Stimulated activated CD4-positive, alpha-beta T cell treated with anti-CD3 and anti-CD28 coated beads, Interleukin-4, amount 100 ng/mL, for 1 hour (primary cell): Measurements from ENCODE around the gene USF2.

Source experiments
- DNase-seq: peaks from one replicate; pipeline ENCODE4 v3.0.0-alpha.2; 2020

The USF2 gene

GRCh38 chr19:35303357-35303915 lies 34.7 kb downstream of the USF2 start:
- DNase-seq: no peak

GRCh38 chr19:35304036-35304435 lies 35.3 kb downstream of the USF2 start:
- DNase-seq: no peak

DNA sequence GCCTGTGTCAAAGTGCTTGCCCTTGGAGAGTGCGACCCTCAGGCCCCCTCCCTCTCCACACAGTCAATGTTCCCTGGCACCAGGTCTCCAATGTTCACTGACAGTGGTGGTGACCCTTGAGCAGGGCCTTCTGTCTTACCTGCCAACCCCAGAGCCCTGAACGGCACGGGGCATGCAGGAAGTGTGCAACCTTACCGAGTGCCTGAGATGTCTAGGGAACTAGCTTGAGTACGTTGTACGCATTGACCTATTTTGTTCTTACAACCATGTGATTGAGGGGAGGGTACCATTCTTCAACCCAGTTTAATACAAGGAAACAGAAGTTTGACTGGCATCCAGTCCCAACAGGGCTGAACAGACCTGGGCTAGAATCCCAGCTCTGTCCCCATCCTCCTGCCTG lies 36.4 kb downstream of the USF2 start:
- no peak for DNase-seq

- DNase-seq: no peak
These were observed 37.9 kb downstream of the USF2 start for GRCh38 chr19:35306473-35307246.

GRCh38 chr19:35307931-35308330 lies 39.2 kb downstream of the USF2 start:
- no peak for DNase-seq

DNA sequence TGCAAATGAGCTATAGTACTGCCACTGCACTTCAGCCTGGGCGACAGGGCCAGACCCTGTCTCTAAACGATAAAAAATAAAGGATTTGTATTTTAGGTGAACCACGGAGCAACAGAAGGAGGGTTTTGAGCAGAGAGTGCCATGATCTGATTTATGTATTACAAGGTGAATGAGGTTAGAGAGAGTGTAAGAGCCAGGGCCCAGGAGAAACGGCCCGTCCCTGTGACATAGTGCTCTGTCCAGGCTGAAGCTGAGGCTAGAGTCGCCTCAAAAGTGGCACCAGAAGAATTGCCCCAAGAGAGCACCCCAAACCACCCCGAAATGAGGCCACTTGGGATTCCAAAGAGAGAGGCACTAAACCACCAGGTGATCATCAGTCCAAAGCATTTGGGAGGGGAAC lies 40.1 kb downstream of the USF2 start:
- no peak for DNase-seq

- DNase-seq: no peak
These were observed 40.9 kb downstream of the USF2 start for GRCh38 chr19:35309481-35310279.

- no peak for DNase-seq
These were observed 41.6 kb downstream of the USF2 start for GRCh38 chr19:35310331-35310730.

DNA sequence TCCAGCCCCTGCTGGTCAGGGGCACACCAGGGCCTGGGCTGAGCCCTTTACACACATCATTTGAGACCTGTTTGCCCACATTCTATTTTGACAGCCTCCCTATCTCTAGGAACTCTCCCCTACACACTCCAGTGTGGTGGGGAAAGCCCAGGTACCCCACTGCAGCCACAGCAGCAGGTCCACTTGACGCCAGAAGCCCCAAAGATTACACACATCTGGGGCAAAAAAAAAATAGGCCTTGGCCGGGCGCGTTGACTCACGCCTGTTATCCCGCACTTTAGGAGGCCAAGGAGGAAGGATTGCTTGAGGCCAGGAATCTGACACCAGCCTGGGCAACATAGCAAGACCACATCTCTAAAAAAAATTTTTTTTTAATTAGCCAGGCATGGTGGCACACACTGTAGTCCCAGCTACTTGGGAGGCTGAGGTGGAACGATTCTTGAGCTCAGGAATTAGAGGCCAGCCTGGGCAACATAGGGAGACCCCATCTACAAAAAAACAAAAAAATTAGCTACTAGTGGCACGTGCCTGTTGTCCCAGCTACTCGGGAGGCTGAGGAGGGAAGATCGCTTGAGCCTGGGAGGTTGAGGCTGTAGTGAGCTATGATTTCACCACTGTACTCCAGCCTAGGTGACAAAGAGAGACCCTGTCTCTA lies 42.2 kb downstream of the USF2 start:
- DNase-seq: no peak

GRCh38 chr19:35311901-35312665 lies 43.3 kb downstream of the USF2 start:
- no peak for DNase-seq

- DNase-seq: no peak
These were observed 44.8 kb downstream of the USF2 start for GRCh38 chr19:35313587-35313986.

GRCh38 chr19:35314031-35314430 lies 45.3 kb downstream of the USF2 start:
- DNase-seq: no peak

GRCh38 chr19:35314858-35315470 lies 46.2 kb downstream of the USF2 start:
- DNase-seq: no peak

- no peak for DNase-seq
These were observed 47.1 kb downstream of the USF2 start for GRCh38 chr19:35315883-35316282.

DNA sequence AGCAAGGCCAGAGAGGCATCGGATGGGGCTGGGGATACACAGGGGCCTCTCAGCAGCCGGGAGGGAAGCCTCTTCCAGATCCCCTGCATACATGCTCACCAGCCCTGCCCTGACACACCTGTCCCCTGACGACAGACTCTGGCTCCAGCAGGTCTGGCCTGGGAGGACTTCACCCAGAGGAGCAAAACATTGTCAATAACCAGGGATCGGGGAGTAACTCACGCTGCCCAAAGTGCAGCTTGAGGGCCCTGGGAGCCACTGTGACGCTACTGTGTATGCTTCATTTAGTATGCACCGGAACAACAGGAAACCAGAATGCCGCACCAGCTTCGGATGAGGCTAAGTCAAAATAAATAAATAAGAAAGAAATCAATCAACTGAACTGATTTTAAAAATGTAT lies 47.8 kb downstream of the USF2 start:
- DNase-seq: no peak

DNA sequence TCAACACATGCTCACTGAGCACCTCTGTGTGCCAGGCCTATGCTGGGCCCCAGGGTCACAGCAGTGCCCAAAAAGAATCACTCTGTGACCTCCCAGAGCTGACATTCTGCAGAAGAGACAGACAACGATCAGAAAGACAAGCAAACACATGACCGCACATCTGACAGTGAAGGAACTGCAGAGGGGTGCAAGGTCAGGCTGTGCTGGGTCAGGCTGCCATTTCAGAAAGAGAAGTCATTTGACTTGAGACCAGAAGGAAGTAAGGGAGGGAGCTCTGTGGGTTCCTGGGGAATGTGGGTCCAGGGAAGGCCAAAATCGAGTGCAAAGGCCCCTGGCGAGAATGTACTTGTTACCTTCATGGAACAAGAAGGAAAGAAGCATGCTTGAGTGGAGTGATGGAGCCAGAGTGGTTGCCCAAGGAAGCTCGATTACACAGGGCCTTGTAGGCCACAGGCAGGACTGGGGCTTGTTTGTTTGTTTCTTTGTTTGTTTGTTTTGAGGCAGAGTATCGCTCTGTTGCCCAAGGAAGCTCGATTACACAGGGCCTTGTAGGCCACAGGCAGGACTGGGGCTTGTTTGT lies 48.8 kb downstream of the USF2 start:
- no peak for DNase-seq

DNA sequence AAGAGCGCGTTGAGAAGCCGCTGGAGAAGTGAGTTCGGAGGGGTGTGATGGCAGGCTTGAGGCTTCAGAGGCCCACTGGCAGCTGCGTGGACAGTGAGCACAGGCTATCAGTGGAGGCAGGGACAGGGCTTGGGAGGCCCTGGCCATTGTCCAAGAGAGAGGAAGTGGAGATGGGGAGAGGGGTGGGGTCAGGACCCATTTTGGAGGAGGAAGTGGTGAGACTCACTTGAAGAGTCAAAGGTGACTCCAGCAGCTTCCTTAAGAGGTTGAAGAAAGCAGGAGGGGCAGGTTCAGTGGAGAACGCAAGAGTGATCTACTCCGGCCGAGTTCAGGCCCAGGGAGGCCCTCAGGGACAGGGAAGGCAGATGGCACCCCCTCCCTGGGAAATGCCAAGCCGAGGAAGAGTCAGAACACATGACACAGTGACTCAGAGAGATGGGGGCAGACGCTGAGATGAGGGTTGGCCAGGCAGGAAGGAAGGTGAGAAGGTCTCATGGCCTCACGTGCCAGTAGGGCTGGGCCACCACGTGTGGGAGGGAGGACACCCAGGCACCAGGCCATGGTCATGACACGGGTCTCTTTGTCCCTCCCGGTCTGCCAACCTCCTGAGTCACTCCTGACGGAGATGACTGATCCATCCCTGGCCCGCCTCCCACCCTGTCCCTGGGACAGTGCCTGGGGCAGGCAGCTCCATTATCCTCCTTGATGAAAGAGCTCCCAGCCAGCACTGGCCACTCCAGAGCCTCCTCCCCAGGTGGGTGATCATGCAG lies 50.1 kb downstream of the USF2 start:
- no peak for DNase-seq

GRCh38 chr19:35320065-35320713 lies 51.4 kb downstream of the USF2 start:
- DNase-seq: no peak

GRCh38 chr19:35321291-35321690 lies 52.5 kb downstream of the USF2 start:
- DNase-seq: no peak

DNA sequence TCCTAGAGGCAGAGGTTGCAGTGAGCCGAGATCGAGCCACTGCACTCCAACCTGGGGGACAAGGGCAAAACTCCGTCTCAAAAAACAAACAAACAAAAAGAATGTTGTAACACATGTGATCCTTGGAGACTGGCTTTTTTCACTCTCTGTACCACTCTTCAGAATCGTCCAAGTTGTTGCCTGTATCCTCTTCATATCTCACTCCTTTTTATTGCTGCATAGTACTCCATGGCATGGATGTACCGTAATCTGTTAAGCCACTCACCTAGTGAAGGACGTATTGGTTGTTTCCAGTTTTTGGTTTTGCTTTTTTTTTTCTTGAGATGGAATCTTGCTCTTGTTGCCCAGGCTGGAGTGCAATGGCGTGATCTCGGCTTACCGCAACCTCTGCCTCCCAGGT lies 53.3 kb downstream of the USF2 start:
- no peak for DNase-seq

DNA sequence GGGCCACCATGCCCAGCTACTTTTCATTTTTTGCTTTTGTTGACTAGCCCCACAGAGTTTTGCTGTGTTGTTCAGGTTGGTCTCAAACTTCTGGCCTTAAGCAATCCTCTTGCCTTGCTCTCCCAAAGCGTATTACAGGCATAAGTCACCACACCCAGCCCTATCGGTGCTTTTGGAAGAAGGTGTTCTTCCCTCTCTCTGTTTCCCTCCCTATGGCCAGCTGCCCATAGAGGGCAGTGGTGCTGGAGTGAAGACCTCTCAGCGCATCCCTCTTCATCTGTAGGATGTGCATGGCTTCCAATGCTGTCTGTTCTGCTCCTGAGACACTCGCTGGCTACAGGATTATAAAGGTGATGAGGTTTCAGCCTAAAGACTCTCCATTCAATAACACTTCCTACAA lies 58.9 kb downstream of the USF2 start:
- DNase-seq: no peak
